ENCODE results near the gene HNRNPAB.
"Not testable (repeated sequence)": the region's sequence is repeated elsewhere in the genome, so short reads cannot be mapped to it uniquely, and the experiment has no call there.

Gene HNRNPAB

GRCh38 chr5:178228609-178229008, 24.3 kb downstream of the HNRNPAB start:
- Histone ChIP-seq H3K27me3 (ENCODE audit: control insufficient read depth, insufficient read depth, low read length) (no peaks in the 10 kb centered on the region), H3K4me3 (ENCODE audit: low read depth, low read length) (no peak overlapping the region), H3K4me1 (peaks cover 7% of the 10 kb centered on the region), H3K27ac (no peak overlapping the region), H3K9me3 (ENCODE audit: control insufficient read depth, low read length) (no peaks in the 10 kb centered on the region), H3K36me3 (ENCODE audit: control insufficient read depth, insufficient read depth, low read length) (no peaks in the 10 kb centered on the region), H3K4me2 (ENCODE audit: low read length) (no peak overlapping the region), H2AFZ (no peak overlapping the region), H3K9ac (no peak overlapping the region), H3K79me2 (no peaks in the 10 kb centered on the region)
- no peak for TF ChIP-seq CTCF (IDR thresholded peaks at IDR 0.05)

DNA sequence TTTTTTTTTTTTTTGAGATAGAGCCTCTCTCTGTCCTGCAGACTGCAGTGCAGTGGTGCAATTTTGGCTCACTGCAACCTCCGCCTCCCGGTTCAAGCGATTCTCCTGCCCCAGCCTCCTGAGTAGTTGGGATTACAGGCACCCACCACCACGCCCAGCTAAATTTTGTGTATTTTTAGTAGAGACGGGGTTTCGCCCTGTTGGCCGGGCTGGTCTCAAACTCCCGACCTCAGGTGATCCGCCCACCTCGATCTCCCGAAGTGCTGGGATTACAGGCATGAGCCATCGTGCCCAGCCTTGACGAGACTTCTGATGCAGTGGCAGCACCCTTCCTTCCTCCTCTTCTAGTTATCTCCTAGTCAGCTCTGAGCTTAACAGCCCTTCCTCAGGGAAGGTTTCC, 24.8 kb downstream of the HNRNPAB start:
- H3K4me2 ChIP-seq (ENCODE audit: low read length); H3K9ac ChIP-seq; H2AFZ ChIP-seq; H3K27ac ChIP-seq; H3K9me3 ChIP-seq (ENCODE audit: control insufficient read depth, low read length); H3K4me1 ChIP-seq; H3K79me2 ChIP-seq; H3K4me3 ChIP-seq (ENCODE audit: low read depth, low read length); H3K27me3 ChIP-seq (ENCODE audit: control insufficient read depth, insufficient read depth, low read length); H3K36me3 ChIP-seq (ENCODE audit: control insufficient read depth, insufficient read depth, low read length): not testable (repeated sequence)

GRCh38 chr5:178229861-178230260, 25.5 kb downstream of the HNRNPAB start:
- Histone ChIP-seq H3K79me2 (no peaks in the 10 kb centered on the region), H3K9me3 (ENCODE audit: control insufficient read depth, low read length) (no peaks in the 10 kb centered on the region), H3K4me2 (ENCODE audit: low read length) (no peak overlapping the region), H3K9ac (no peak overlapping the region), H3K4me1 (peaks cover 7% of the 10 kb centered on the region), H3K27me3 (ENCODE audit: control insufficient read depth, insufficient read depth, low read length) (no peaks in the 10 kb centered on the region), H3K36me3 (ENCODE audit: control insufficient read depth, insufficient read depth, low read length) (no peaks in the 10 kb centered on the region), H3K27ac (no peak overlapping the region), H2AFZ (no peak overlapping the region), H3K4me3 (ENCODE audit: low read depth, low read length) (no peak overlapping the region)
- TF ChIP-seq CTCF (IDR thresholded peaks at IDR 0.05): no peak

GRCh38 chr5:178230879-178231538, 26.7 kb downstream of the HNRNPAB start:
- no peak for TF ChIP-seq CTCF (IDR thresholded peaks at IDR 0.05)
- H3K4me1 ChIP-seq: peaks cover 7% of the 10 kb centered on the region
- H3K9ac ChIP-seq: no peak overlapping the region
- no peaks in the 10 kb centered on the region for H3K36me3 ChIP-seq (ENCODE audit: control insufficient read depth, insufficient read depth, low read length)
- peak overlapping the region; percentile 72 for H3K4me2 ChIP-seq (ENCODE audit: low read length)
- no peak overlapping the region for H2AFZ ChIP-seq
- H3K79me2 ChIP-seq: no peaks in the 10 kb centered on the region
- no peak overlapping the region for H3K27ac ChIP-seq
- H3K4me3 ChIP-seq (ENCODE audit: low read depth, low read length): peak overlapping the region; percentile 68
- no peaks in the 10 kb centered on the region for H3K9me3 ChIP-seq (ENCODE audit: control insufficient read depth, low read length)
- H3K27me3 ChIP-seq (ENCODE audit: control insufficient read depth, insufficient read depth, low read length): no peaks in the 10 kb centered on the region

DNA sequence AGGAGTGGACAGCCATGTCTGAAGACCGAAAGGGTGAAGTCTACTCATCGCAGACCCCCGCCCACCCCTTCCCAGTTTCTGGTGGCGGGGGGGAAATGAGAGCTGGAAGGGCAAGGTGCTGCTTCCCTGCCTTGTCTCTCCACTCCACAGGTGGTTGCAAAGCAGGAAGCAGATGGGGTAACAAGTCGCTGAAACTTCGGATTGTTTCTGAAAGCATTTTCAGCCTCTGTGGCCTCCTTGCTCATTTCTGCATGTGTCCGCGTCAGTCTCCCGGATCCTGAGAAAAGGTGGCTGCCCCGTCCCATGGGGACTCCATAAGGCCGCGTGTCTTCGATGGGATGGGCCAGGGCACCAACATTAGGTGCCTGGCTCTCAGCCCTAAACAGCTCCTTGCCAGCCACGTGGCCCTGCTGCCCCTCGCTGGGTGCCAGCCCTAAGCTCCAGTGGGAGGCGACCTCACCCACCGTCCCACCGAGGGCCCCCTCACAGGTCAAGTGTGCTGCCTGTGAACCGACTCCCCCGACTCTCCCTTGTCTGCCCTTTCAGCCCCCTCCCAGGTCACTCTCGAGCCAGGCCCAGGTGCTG, 27.3 kb downstream of the HNRNPAB start:
- Histone ChIP-seq H3K36me3 (ENCODE audit: control insufficient read depth, insufficient read depth, low read length) (no peaks in the 10 kb centered on the region), H3K27ac (peak overlapping the region; percentile 74), H3K9me3 (ENCODE audit: control insufficient read depth, low read length) (no peaks in the 10 kb centered on the region), H3K79me2 (no peaks in the 10 kb centered on the region), H2AFZ (peak overlapping the region; percentile 99), H3K27me3 (ENCODE audit: control insufficient read depth, insufficient read depth, low read length) (no peaks in the 10 kb centered on the region), H3K4me2 (ENCODE audit: low read length) (peak overlapping the region; percentile 72), H3K4me1 (peaks cover 7% of the 10 kb centered on the region), H3K4me3 (ENCODE audit: low read depth, low read length) (peak overlapping the region; percentile 68), H3K9ac (peak overlapping the region; percentile 63)
- TF ChIP-seq CTCF (IDR thresholded peaks at IDR 0.05): no peak
